Ovary (tissue), 3 donors: ENCODE results near the gene PAFAH2.

ENCODE experiments used
- POLR2A ChIP-seq: fragments of 450-650 bp; IDR thresholded peaks from one replicate; pipeline ENCODE4 v1.6.1; 2017; ENCODE audit warnings: antibody characterized with exemption, mild to moderate bottlenecking, moderate library complexity
- TF ChIP-seq, protein P1 (sequence below), 3 donors: fragments of 450-650 bp in 2 of 3; fragments of 200-600 bp in 1 of 3; IDR thresholded peaks; one replicate each; pipeline versions ENCODE4 v1.5.1 to v1.8.0; 2016 to 2022; ENCODE audit warnings: antibody characterized with exemption in 3 of 3, mild to moderate bottlenecking in 1 of 3
- donor health status: DM: no; HTN: no; CAD: no.

DNA sequence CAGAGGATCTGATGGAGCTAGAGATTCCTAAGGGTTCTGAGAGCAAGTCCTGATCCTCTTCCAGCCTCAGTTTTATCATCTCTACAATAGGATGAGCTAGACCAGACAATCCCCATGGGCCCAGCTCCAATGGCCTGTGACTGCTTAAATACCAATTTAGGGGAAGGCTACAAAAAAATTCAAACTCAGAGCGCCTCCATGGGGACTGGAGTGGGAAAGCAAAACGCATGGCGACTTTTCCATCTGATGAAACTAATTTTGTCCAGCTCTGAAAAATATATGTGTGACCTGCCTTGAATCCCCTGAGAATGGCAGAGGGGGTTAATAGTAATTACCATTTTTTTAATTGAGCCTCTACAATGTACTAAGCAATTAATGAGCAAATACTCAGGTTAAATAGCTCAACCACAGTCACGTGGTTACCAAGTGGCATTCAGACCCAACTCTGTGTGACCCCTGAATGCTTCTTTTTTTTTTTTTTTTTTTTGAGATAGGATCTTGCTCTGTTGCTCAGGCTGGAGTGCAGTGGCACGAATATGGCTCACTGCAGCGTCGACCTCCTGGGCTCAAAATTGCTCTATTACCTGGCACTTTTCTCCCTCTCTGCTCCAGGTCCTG lies 32.1 kb upstream of the PAFAH2 start:
- TF ChIP-seq, protein P1, sequence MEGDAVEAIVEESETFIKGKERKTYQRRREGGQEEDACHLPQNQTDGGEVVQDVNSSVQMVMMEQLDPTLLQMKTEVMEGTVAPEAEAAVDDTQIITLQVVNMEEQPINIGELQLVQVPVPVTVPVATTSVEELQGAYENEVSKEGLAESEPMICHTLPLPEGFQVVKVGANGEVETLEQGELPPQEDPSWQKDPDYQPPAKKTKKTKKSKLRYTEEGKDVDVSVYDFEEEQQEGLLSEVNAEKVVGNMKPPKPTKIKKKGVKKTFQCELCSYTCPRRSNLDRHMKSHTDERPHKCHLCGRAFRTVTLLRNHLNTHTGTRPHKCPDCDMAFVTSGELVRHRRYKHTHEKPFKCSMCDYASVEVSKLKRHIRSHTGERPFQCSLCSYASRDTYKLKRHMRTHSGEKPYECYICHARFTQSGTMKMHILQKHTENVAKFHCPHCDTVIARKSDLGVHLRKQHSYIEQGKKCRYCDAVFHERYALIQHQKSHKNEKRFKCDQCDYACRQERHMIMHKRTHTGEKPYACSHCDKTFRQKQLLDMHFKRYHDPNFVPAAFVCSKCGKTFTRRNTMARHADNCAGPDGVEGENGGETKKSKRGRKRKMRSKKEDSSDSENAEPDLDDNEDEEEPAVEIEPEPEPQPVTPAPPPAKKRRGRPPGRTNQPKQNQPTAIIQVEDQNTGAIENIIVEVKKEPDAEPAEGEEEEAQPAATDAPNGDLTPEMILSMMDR (IDR thresholded peaks at IDR 0.05): no peak
- TF ChIP-seq POLR2A: no peak
